SK-N-SH (cell line): ENCODE results near the gene DSCAM. TPM values are rescaled to one million over a fixed set of nuclear protein-coding genes. Genes with fewer than 3 reads are reported as not detected.

Experiments
- CTCF ChIA-PET: fragments of 300-600, 350-600 bp; formaldehyde crosslinking; extraction: SDS; loops from one replicate; lab custom pipeline; 2021; lab: Yijun Ruan, JAX
- POLR2A ChIA-PET: fragments of 350-600 bp; sonication (Branson Sonifier 250); formaldehyde crosslinking; extraction: SDS; loops from one replicate; lab custom pipeline; 2020; ENCODE audit warnings: antibody characterized with exemption, inconsistent platforms; lab: Yijun Ruan, JAX
- DNase-seq: peaks from one replicate; pipeline ENCODE4 v3.0.0; 2012
- H2AFZ ChIP-seq: fragments of 200-600 bp; sonication (generic); 2 replicates; pipeline ENCODE4 v1.8.1; 2016; ENCODE audit warnings: antibody characterized with exemption, mild to moderate bottlenecking, low read depth
- H3F3A ChIP-seq: fragments of 200-600 bp; sonication (generic); replicated peaks from 2 replicates; pipeline ENCODE3; 2016; ENCODE audit warnings: antibody characterized with exemption, mild to moderate bottlenecking; ENCODE audit not compliant: insufficient read depth
- H3K27ac ChIP-seq, 2 experiments: fragments of 200-500 bp in 1 of 2; fragments of 200-600 bp in 1 of 2; sonication (Bioruptor generic) in 1 of 2; sonication (generic), shearing (Covaris generic) in 1 of 2; 2 replicates each; pipeline versions ENCODE4 v1.5.1 to v1.6.1; 2014 to 2016; ENCODE audit warnings: low read depth in 2 of 2, inconsistent platforms in 1 of 2, low read length in 1 of 2, mild to moderate bottlenecking in 1 of 2, mixed read lengths in 1 of 2
- H3K27me3 ChIP-seq: fragments of 200-600 bp; sonication (generic), shearing (Covaris generic); 2 replicates; pipeline ENCODE4 v1.6.1; 2016; ENCODE audit warnings: mixed run types; ENCODE audit not compliant: insufficient read depth
- H3K36me3 ChIP-seq, 2 experiments: fragments of 200-500 bp in 1 of 2; fragments of 200-600 bp in 1 of 2; sonication (Bioruptor generic) in 1 of 2; sonication (generic) in 1 of 2; replicated peaks in 1 of 2; 2 replicates each; pipeline versions ENCODE3 to v1.5.1; 2014 to 2016; ENCODE audit warnings: low read length in 1 of 2, mild to moderate bottlenecking in 1 of 2; ENCODE audit not compliant: insufficient read depth in 2 of 2, control insufficient read depth in 1 of 2
- H3K4me1 ChIP-seq, 2 experiments: fragments of 200-500 bp in 1 of 2; fragments of 200-600 bp in 1 of 2; sonication (Bioruptor generic) in 1 of 2; sonication (generic), shearing (Covaris generic) in 1 of 2; 2 replicates each; pipeline versions ENCODE4 v1.5.1 to v1.6.1; 2014 to 2016; ENCODE audit warnings: low read depth in 1 of 2, low read length in 1 of 2, mixed run types in 1 of 2; ENCODE audit not compliant: insufficient read depth in 2 of 2, control insufficient read depth in 1 of 2
- H3K4me2 ChIP-seq: fragments of 200-600 bp; sonication (generic), shearing (Covaris generic); 2 replicates; pipeline ENCODE4 v1.6.1; 2017; ENCODE audit warnings: mixed run types
- H3K4me3 ChIP-seq, 2 experiments: fragments of 200-500 bp in 1 of 2; fragments of 200-600 bp in 1 of 2; sonication (Bioruptor generic) in 1 of 2; sonication (generic), shearing (Covaris generic) in 1 of 2; 2 replicates each; pipeline versions ENCODE4 v1.5.1 to v1.8.1; 2014 to 2016; ENCODE audit warnings: low read depth in 2 of 2, inconsistent platforms in 1 of 2, low read length in 1 of 2, mild to moderate bottlenecking in 1 of 2, mixed read lengths in 1 of 2, moderate library complexity in 1 of 2
- H3K79me2 ChIP-seq: fragments of 200-600 bp; sonication (generic); 2 replicates; pipeline ENCODE4 v1.8.1; 2017; ENCODE audit warnings: mild to moderate bottlenecking; ENCODE audit not compliant: insufficient read depth
- H3K9ac ChIP-seq: fragments of 200-600 bp; sonication (generic); 2 replicates; pipeline ENCODE4 v1.6.1; 2017; ENCODE audit warnings: mixed run types
- H3K9me2 ChIP-seq: fragments of 200-600 bp; sonication (generic); 2 replicates; pipeline ENCODE4 v1.6.1; 2017; ENCODE audit warnings: mixed run types
- H3K9me3 ChIP-seq: fragments of 200-600 bp; sonication (generic); 2 replicates; pipeline ENCODE4 v1.6.1; 2017; ENCODE audit warnings: mixed run types, mild to moderate bottlenecking, moderate library complexity
- H4K20me1 ChIP-seq: fragments of 200-600 bp; sonication (generic); 2 replicates; pipeline ENCODE4 v1.6.1; 2017; ENCODE audit warnings: mild to moderate bottlenecking, mixed run types; ENCODE audit not compliant: insufficient read depth
- ELF1 ChIP-seq: IDR thresholded peaks from 2 replicates; pipeline ENCODE4 v1.4.0; 2012
- EP300 ChIP-seq, 2 experiments: IDR thresholded peaks; 2 replicates each; pipeline versions ENCODE4 v1.4.0 to v1.6.1; 2012; ENCODE audit warnings: borderline replicate concordance in 1 of 2, low read depth in 1 of 2, low read length in 1 of 2
- FOXJ3 ChIP-seq: sonication (generic); formaldehyde crosslinking; IDR thresholded peaks from 2 replicates; pipeline ENCODE4 v1.5.1; 2020; ENCODE audit warnings: mild to moderate bottlenecking, missing genetic modification reagents
- GABPA ChIP-seq: IDR thresholded peaks from 2 replicates; pipeline ENCODE4 v1.4.0; 2012; ENCODE audit warnings: low read depth, mild to moderate bottlenecking
- NRF1 ChIP-seq: IDR thresholded peaks from 2 replicates; pipeline ENCODE4 v1.6.1; 2012; ENCODE audit warnings: low read depth, mild to moderate bottlenecking, low read length
- POLR2AphosphoS5 ChIP-seq: IDR thresholded peaks from 2 replicates; pipeline ENCODE4 v1.6.1; 2012; ENCODE audit warnings: low read depth, low read length
- RAD21 ChIP-seq: IDR thresholded peaks from 2 replicates; pipeline ENCODE4 v1.6.1; 2012; ENCODE audit warnings: mild to moderate bottlenecking, low read length
- RFX5 ChIP-seq: IDR thresholded peaks from 2 replicates; pipeline ENCODE4 v1.6.1; 2012; ENCODE audit warnings: mild to moderate bottlenecking, improper control_type of control experiment, low read length
- RXRA ChIP-seq: IDR thresholded peaks from 2 replicates; pipeline ENCODE4 v1.4.0; 2012; ENCODE audit warnings: low read depth, mild to moderate bottlenecking, borderline replicate concordance
- SIN3A ChIP-seq: IDR thresholded peaks from 2 replicates; pipeline ENCODE4 v1.6.1; 2012; ENCODE audit warnings: low read depth, mild to moderate bottlenecking, low read length, moderate library complexity, borderline replicate concordance
- SMC3 ChIP-seq: IDR thresholded peaks from 2 replicates; pipeline ENCODE4 v1.6.1; 2012; ENCODE audit warnings: low read depth, low read length, improper control_type of control experiment
- TCF12 ChIP-seq: IDR thresholded peaks from 2 replicates; pipeline ENCODE4 v1.4.0; 2012
- TEAD4 ChIP-seq: IDR thresholded peaks from 2 replicates; pipeline ENCODE4 v1.4.0; 2012; ENCODE audit warnings: mild to moderate bottlenecking, borderline replicate concordance; ENCODE audit not compliant: insufficient read depth
- WGBS: methylation state at CpG from one replicate; pipeline ENCODE4 v1.1.6; 2017; ENCODE audit warnings: low lambda C conversion rate; 5-methylcytosine and 5-hydroxymethylcytosine counted together
- polyA plus RNA-seq, 3 experiments: library from polyadenylated mRNA; depleted of rRNA; stranded (reverse); fragments of >200 nt; gene quantifications; 2 replicates each; pipeline ENCODE4 v1.2.3, GENCODE V29; 2012
- TF ChIP-seq, protein P1 (sequence below): IDR thresholded peaks from 2 replicates; pipeline ENCODE4; 2012
- TF ChIP-seq, protein P2 (sequence below): IDR thresholded peaks from 2 replicates; pipeline ENCODE4 v1.4.0; 2012; ENCODE audit warnings: low read depth
- TF ChIP-seq, protein P3 (sequence below): IDR thresholded peaks from 2 replicates; pipeline ENCODE4 v1.4.0; 2012; ENCODE audit warnings: low read depth, borderline replicate concordance
- TF ChIP-seq, protein P4 (sequence below): fragments of 150-350 bp; IDR thresholded peaks from 2 replicates; pipeline ENCODE4 v1.6.1; 2016; ENCODE audit warnings: mild to moderate bottlenecking, low read depth, low read length

The DSCAM gene
- polyA plus RNA-seq, 1 of the 3 experiments (the other 2 are of a cell fraction): not detected

DNA sequence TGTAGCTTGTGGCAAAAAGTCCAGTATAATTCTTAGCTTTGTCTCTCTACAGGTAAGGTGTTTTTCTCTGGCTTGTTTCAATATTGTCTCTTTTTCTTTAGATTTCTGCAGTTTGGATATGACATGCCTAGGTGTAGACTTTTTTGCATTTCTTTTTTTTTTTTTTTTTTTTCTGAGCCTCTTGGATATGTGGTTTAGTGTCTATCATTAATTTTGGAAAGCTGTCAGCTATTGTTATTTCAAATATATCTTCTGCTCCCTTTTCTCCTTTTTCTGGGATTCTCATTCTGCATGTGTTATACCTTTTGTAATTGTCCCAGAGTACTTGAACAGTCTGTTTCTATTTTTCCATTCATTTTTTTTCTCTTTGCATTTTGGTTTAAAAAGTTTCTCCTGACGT lies 243.2 kb downstream of the DSCAM start:
- Histone ChIP-seq H3K27me3 (no peaks in the 10 kb centered on the region), H3K27ac (no peak overlapping the region), H2AFZ (no peak overlapping the region), H3K36me3 (no peaks in the 10 kb centered on the region), H3K4me1 (no peaks in the 10 kb centered on the region), H3K9me3 (peaks cover 7% of the 10 kb centered on the region; the same call in 1 of the 2 replicates), H3K9ac (no peak overlapping the region), H3F3A (no peaks in the 10 kb centered on the region), H3K79me2 (no peaks in the 10 kb centered on the region), H3K9me2 (no peaks in the 10 kb centered on the region), H3K4me3 (no peak overlapping the region), H3K4me2 (no peak overlapping the region), H4K20me1 (no peaks in the 10 kb centered on the region)
- POLR2A ChIA-PET: no interaction called here
- no peak for DNase-seq
- WGBS: 9% methylated on average over 1 of the region's 1 CpG
- TF ChIP-seq SMC3 (no peak), GABPA (no peak), RFX5 (no peak)
- TF ChIP-seq, protein P1, sequence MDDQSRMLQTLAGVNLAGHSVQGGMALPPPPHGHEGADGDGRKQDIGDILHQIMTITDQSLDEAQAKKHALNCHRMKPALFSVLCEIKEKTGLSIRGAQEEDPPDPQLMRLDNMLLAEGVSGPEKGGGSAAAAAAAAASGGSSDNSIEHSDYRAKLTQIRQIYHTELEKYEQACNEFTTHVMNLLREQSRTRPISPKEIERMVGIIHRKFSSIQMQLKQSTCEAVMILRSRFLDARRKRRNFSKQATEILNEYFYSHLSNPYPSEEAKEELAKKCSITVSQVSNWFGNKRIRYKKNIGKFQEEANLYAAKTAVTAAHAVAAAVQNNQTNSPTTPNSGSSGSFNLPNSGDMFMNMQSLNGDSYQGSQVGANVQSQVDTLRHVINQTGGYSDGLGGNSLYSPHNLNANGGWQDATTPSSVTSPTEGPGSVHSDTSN: no peak
- CTCF ChIA-PET: no interaction called here

DNA sequence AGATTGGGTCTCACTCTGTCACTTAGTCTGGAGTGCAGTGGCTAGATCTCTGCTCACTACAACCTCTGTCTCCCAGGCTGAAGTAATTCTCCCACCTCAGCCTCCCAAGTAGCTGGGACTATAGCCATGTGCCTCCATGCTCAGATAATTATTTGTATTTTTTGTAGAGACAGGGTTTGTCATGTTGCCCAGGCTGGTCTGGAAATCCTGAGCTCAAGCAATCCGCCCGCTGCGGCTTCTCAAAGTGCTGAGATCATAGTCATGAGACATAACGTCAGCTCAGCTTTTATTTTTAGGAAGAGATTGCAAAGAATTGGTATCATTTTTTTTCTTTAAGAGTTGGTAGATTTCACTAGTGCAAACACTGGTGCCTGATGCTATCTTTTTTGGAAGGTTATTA lies 244.9 kb downstream of the DSCAM start:
- no peaks in the 10 kb centered on the region for H3F3A ChIP-seq
- H3K9me2 ChIP-seq: no peaks in the 10 kb centered on the region
- 62% methylated on average over 4 of the region's 4 CpGs for WGBS
- no peaks in the 10 kb centered on the region for H3K27me3 ChIP-seq
- no peak overlapping the region for H2AFZ ChIP-seq
- H3K9me3 ChIP-seq: peaks cover 7% of the 10 kb centered on the region; the same call in 1 of the 2 replicates
- no peaks in the 10 kb centered on the region for H3K36me3 ChIP-seq
- no peaks in the 10 kb centered on the region for H3K4me1 ChIP-seq
- TF ChIP-seq SIN3A (no peak), RXRA (no peak), ELF1 (no peak), RFX5 (no peak), EP300 (IDR thresholded peaks at IDR 0.05; ENCODE audit: borderline replicate concordance in 1 of 2, low read depth in 1 of 2, low read length in 1 of 2) (no peak), FOXJ3 (CRISPR knock-in tag) (no peak), RAD21 (no peak), TEAD4 (no peak), POLR2AphosphoS5 (no peak), SMC3 (no peak), NRF1 (no peak), TCF12 (no peak), GABPA (no peak)
- TF ChIP-seq, protein P2, sequence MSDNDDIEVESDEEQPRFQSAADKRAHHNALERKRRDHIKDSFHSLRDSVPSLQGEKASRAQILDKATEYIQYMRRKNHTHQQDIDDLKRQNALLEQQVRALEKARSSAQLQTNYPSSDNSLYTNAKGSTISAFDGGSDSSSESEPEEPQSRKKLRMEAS: no peak
- TF ChIP-seq, protein P3, sequence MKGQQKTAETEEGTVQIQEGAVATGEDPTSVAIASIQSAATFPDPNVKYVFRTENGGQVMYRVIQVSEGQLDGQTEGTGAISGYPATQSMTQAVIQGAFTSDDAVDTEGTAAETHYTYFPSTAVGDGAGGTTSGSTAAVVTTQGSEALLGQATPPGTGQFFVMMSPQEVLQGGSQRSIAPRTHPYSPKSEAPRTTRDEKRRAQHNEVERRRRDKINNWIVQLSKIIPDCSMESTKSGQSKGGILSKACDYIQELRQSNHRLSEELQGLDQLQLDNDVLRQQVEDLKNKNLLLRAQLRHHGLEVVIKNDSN: no peak
- TF ChIP-seq, protein P4, sequence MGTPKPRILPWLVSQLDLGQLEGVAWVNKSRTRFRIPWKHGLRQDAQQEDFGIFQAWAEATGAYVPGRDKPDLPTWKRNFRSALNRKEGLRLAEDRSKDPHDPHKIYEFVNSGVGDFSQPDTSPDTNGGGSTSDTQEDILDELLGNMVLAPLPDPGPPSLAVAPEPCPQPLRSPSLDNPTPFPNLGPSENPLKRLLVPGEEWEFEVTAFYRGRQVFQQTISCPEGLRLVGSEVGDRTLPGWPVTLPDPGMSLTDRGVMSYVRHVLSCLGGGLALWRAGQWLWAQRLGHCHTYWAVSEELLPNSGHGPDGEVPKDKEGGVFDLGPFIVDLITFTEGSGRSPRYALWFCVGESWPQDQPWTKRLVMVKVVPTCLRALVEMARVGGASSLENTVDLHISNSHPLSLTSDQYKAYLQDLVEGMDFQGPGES: no peak
- TF ChIP-seq, all 33 proteins: peak for 0
- no peak overlapping the region for H3K4me2 ChIP-seq
- CTCF ChIA-PET: no interaction called here
- H3K27ac ChIP-seq: no peak overlapping the region
- no peaks in the 10 kb centered on the region for H3K79me2 ChIP-seq
- no peaks in the 10 kb centered on the region for H4K20me1 ChIP-seq
- no peak overlapping the region for H3K4me3 ChIP-seq
- POLR2A ChIA-PET: no interaction called here
- H3K9ac ChIP-seq: no peak overlapping the region
- no peak for DNase-seq
